GM23338 (cell line): ENCODE data around the gene SASH3. TPM values are rescaled to one million over a fixed set of nuclear protein-coding genes. Genes with fewer than 3 reads are reported as not detected.

Experiments used
- ATAC-seq: fragments of 200-7000 bp; cut with Tn5 transposase; 3 replicates; pipeline ENCODE4 v1.9.1; 2020
- DNase-seq: peaks from one replicate; pipeline ENCODE4 v3.0.0-alpha.2; 2015; ENCODE audit warnings: low spot score
- H2AFZ ChIP-seq: fragments of 200-600 bp; sonication (generic); 2 replicates; pipeline ENCODE4 v1.8.0; 2016; ENCODE audit warnings: antibody characterized with exemption, mild to moderate bottlenecking, moderate library complexity
- H3F3A ChIP-seq: fragments of 200-600 bp; sonication (generic); replicated peaks from 2 replicates; pipeline ENCODE4 v1.8.0; 2017; ENCODE audit warnings: antibody characterized with exemption, mixed run types, low read depth
- H3K27ac ChIP-seq: fragments of 200-600 bp; sonication (generic); 2 replicates; pipeline ENCODE4 v1.6.1; 2016; ENCODE audit warnings: low read depth
- H3K27me3 ChIP-seq: fragments of 200-600 bp; sonication (generic); 2 replicates; pipeline ENCODE4 v1.8.0; 2016; ENCODE audit warnings: mild to moderate bottlenecking, mixed run types, moderate library complexity; ENCODE audit not compliant: insufficient read depth
- H3K36me3 ChIP-seq: fragments of 200-600 bp; sonication (generic); 2 replicates; pipeline ENCODE4 v1.8.0; 2016; ENCODE audit warnings: mild to moderate bottlenecking; ENCODE audit not compliant: insufficient read depth
- H3K4me1 ChIP-seq: fragments of 200-600 bp; sonication (generic); 2 replicates; pipeline ENCODE4 v1.8.0; 2016; ENCODE audit warnings: mild to moderate bottlenecking, moderate library complexity; ENCODE audit not compliant: insufficient read depth
- H3K4me2 ChIP-seq: fragments of 200-600 bp; sonication (generic); 2 replicates; pipeline ENCODE4 v1.7.1; 2017; ENCODE audit warnings: mixed run types
- H3K4me3 ChIP-seq: fragments of 200-600 bp; sonication (generic); 2 replicates; pipeline ENCODE4 v1.6.1; 2016; ENCODE audit warnings: mixed run types
- H3K79me2 ChIP-seq: fragments of 200-600 bp; sonication (generic); replicated peaks from 2 replicates; pipeline ENCODE4 v1.8.0; 2017; ENCODE audit warnings: mild to moderate bottlenecking; ENCODE audit not compliant: insufficient read depth
- H3K9me2 ChIP-seq: fragments of 200-600 bp; sonication (generic); 2 replicates; pipeline ENCODE4 v1.8.0; 2017; ENCODE audit not compliant: insufficient read depth
- H4K20me1 ChIP-seq: fragments of 200-600 bp; sonication (generic); replicated peaks from 2 replicates; pipeline ENCODE4 v1.8.0; 2017; ENCODE audit warnings: mild to moderate bottlenecking; ENCODE audit not compliant: insufficient read depth
- H3K27ac Mint-ChIP-seq: 2 replicates; pipeline ENCODE4 v1.8.0; 2020; ENCODE audit warnings: inconsistent platforms, mild to moderate bottlenecking, moderate library complexity, mixed read lengths
- H3K27me3 Mint-ChIP-seq: 3 replicates; pipeline ENCODE4 v1.8.0; 2022; ENCODE audit warnings: low read depth, mild to moderate bottlenecking, moderate library complexity, mixed read lengths, inconsistent platforms; ENCODE audit not compliant: insufficient read depth, poor library complexity
- H3K36me3 Mint-ChIP-seq: 3 replicates; pipeline ENCODE4 v1.8.0; 2021; ENCODE audit warnings: low read depth, mild to moderate bottlenecking, inconsistent platforms, moderate library complexity, mixed read lengths
- H3K4me1 Mint-ChIP-seq: 3 replicates; pipeline ENCODE4 v1.8.0; 2020; ENCODE audit warnings: mild to moderate bottlenecking, inconsistent platforms, mixed read lengths
- H3K4me3 Mint-ChIP-seq: 3 replicates; pipeline ENCODE4 v1.8.0; 2021; ENCODE audit warnings: moderate library complexity, mild to moderate bottlenecking, inconsistent platforms, mixed read lengths
- H3K9me3 Mint-ChIP-seq: 3 replicates; pipeline ENCODE4 v1.8.0; 2020; ENCODE audit warnings: moderate library complexity, mild to moderate bottlenecking, inconsistent platforms, mixed read lengths
- CREB1 ChIP-seq: fragments of 250-450 bp; sonication (Bioruptor Pico); IDR thresholded peaks from 2 replicates; pipeline ENCODE4 v1.5.0; 2020; ENCODE audit warnings: low read depth, mild to moderate bottlenecking, moderate library complexity
- EZH2 ChIP-seq: fragments of 200-600 bp; sonication (generic); IDR thresholded peaks from one replicate; pipeline ENCODE4 v1.8.0; 2017; ENCODE audit warnings: antibody characterized with exemption, mild to moderate bottlenecking, low read depth; ENCODE audit not compliant: unreplicated experiment
- JUNB ChIP-seq: IDR thresholded peaks from one replicate; pipeline ENCODE4 v1.6.1; 2016; ENCODE audit warnings: antibody characterized with exemption; ENCODE audit not compliant: unreplicated experiment
- NANOG ChIP-seq: IDR thresholded peaks from 2 replicates; pipeline ENCODE4 v1.6.1; 2016; ENCODE audit warnings: antibody characterized with exemption, borderline replicate concordance
- POLR2AphosphoS5 ChIP-seq: IDR thresholded peaks from 2 replicates; pipeline ENCODE4 v1.6.1; 2016; ENCODE audit warnings: antibody characterized with exemption, low read depth
- ZNF114 ChIP-seq: fragments of 250-450 bp; sonication (Bioruptor Pico); IDR thresholded peaks from 2 replicates; pipeline ENCODE4 v1.5.0; 2020; ENCODE audit warnings: mild to moderate bottlenecking, moderate library complexity
- ZNF331 ChIP-seq: fragments of 250-450 bp; sonication (Bioruptor Pico); IDR thresholded peaks from 2 replicates; pipeline ENCODE4 v1.5.0; 2020; ENCODE audit warnings: low read depth, mild to moderate bottlenecking, moderate library complexity
- polyA plus RNA-seq: library from polyadenylated mRNA; unstranded; fragments of >200 nt; fragmentation: Nextera tagmentation; extraction: Ambion mirVana; gene quantifications from 2 replicates; pipeline ENCODE4 v1.2.1, GENCODE V29; 2016
- total RNA-seq: library from RNA; depleted of rRNA; stranded (reverse); fragments of >200 nt; shearing (Covaris generic); gene quantifications from 2 replicates; pipeline ENCODE4 v1.2.3, GENCODE V29; 2014
- TF ChIP-seq, protein P1 (sequence below): IDR thresholded peaks from one replicate; pipeline ENCODE4 v1.6.1; 2018; ENCODE audit warnings: antibody characterized with exemption; ENCODE audit not compliant: unreplicated experiment

SASH3 gene
- total and polyA plus RNA-seq, 2 experiments from 2014 or later = 0.18 TPM; not detected in 1

DNA sequence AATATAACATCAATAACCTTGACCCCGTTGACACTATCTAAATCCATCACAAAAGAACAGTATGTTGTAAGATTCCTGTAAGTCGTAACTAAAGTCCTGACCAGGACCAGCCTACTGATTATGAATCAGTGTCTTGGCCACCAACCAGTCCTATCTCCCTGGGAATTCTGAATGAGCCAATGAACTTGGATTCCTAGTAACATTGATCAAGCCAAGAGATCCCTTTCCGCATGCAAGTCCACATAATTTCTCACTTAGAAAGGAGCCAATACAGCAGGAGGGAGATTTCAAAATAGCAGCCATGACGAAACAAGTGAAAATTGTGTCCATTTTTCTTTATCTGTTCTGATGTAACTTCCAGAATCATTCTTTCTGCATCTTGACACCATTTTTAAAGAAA, 31.4 kb upstream of the SASH3 start:
- H3K9me2 ChIP-seq = no peaks in the 10 kb centered on the region
- H3K4me1 ChIP-seq = peaks cover 8% of the 10 kb centered on the region; the same call in 1 of the 2 replicates
- H3K4me3 Mint-ChIP-seq = no peak overlapping the region
- H3K9me3 Mint-ChIP-seq = no peaks in the 10 kb centered on the region; the same call in 2 of the 3 replicates
- H3K4me1 Mint-ChIP-seq = peaks cover 15% of the 10 kb centered on the region
- no peak overlapping the region for H3K27ac ChIP-seq
- no peaks in the 10 kb centered on the region for H4K20me1 ChIP-seq
- TF ChIP-seq POLR2AphosphoS5 (no peak), EZH2 (no peak), JUNB (no peak), NANOG (no peak), ZNF114 (CRISPR knock-in tag) (no peak)
- no peaks in the 10 kb centered on the region for H3K36me3 Mint-ChIP-seq
- no peaks in the 10 kb centered on the region for H3K36me3 ChIP-seq
- H3K4me3 ChIP-seq = no peak overlapping the region
- DNase-seq = no peak
- no peaks in the 10 kb centered on the region for H3K27me3 ChIP-seq
- H3K79me2 ChIP-seq = no peaks in the 10 kb centered on the region
- H3K27me3 Mint-ChIP-seq = peaks cover 3% of the 10 kb centered on the region
- H2AFZ ChIP-seq = peak overlapping the region; percentile 5; the same call in 1 of the 2 replicates
- no peak overlapping the region for H3K27ac Mint-ChIP-seq
- ATAC-seq = no peak
- H3F3A ChIP-seq = no peaks in the 10 kb centered on the region
- H3K4me2 ChIP-seq = no peak overlapping the region

DNA sequence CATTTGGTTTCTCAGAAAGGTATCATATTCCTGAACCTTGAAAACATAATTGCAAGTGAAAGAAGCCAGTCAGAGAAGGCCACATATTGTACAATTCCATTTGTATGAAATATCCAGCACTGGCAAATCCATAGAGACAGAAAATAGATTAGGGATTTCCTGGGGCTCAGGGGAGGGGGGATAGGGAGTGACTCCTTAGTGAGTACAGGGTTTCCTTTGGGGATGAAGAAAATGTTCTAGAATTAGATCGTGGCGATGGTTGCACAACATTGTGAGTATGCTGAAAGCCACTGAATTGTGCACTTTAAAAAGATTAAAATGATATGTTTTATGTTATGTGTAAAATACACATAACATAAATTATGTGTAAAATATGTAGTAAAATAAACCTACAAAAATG, 30.7 kb upstream of the SASH3 start:
- ATAC-seq = no peak
- H2AFZ ChIP-seq = 0 out of 2 replicates have a peak overlapping the region, but pooled peaks have one; percentile 5
- no peaks in the 10 kb centered on the region; the same call in 2 of the 3 replicates for H3K9me3 Mint-ChIP-seq
- H3K27me3 Mint-ChIP-seq = peaks cover 3% of the 10 kb centered on the region
- no peaks in the 10 kb centered on the region for H3K36me3 Mint-ChIP-seq
- no peaks in the 10 kb centered on the region for H3F3A ChIP-seq
- H3K4me3 Mint-ChIP-seq = no peak overlapping the region
- H3K4me3 ChIP-seq = no peak overlapping the region
- no peak overlapping the region for H3K27ac Mint-ChIP-seq
- no peaks in the 10 kb centered on the region for H3K36me3 ChIP-seq
- no peak for TF ChIP-seq EZH2
- H3K9me2 ChIP-seq = no peaks in the 10 kb centered on the region
- no peak overlapping the region for H3K27ac ChIP-seq
- no peak for DNase-seq
- peaks cover 8% of the 10 kb centered on the region; the same call in 1 of the 2 replicates for H3K4me1 ChIP-seq
- no peaks in the 10 kb centered on the region for H3K79me2 ChIP-seq
- H4K20me1 ChIP-seq = no peaks in the 10 kb centered on the region
- H3K4me1 Mint-ChIP-seq = peaks cover 16% of the 10 kb centered on the region
- H3K4me2 ChIP-seq = no peak overlapping the region
- H3K27me3 ChIP-seq = no peaks in the 10 kb centered on the region

DNA sequence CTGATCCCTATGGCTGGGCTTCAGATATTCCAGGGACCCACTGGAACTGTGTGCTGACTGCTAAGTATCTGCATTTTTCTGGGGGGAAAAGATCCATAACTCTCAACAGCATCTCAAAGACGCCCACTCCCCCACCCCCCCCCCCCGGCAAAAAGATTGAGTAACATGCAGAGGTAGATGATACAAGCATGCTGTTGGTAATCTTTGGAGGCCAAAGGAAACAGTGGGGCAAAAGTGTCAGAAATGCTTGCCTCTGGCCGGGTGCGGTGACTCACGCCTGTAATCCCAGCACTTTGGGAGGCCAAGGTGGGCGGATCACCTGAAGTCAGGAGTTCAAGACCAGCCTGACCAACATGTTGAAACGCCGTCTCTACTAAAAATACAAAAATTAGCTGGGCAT, 28.8 kb upstream of the SASH3 start:
- H3K4me3 ChIP-seq = no peak overlapping the region
- no peaks in the 10 kb centered on the region for H3K36me3 ChIP-seq
- Mint-ChIP-seq H3K4me3 (no peak overlapping the region), H3K9me3 (no peaks in the 10 kb centered on the region), H3K4me1 (peaks cover 26% of the 10 kb centered on the region), H3K27me3 (peaks cover 4% of the 10 kb centered on the region), H3K27ac (no peak overlapping the region), H3K36me3 (no peaks in the 10 kb centered on the region)
- H3K27me3 ChIP-seq = no peaks in the 10 kb centered on the region
- H3K9me2 ChIP-seq = no peaks in the 10 kb centered on the region
- no peaks in the 10 kb centered on the region for H4K20me1 ChIP-seq
- ATAC-seq (no peak), DNase-seq (no peak)
- no peaks in the 10 kb centered on the region for H3F3A ChIP-seq
- no peak overlapping the region for H3K27ac ChIP-seq
- no peak overlapping the region for H2AFZ ChIP-seq
- H3K79me2 ChIP-seq = no peaks in the 10 kb centered on the region
- no peak overlapping the region for H3K4me2 ChIP-seq
- peaks cover 8% of the 10 kb centered on the region; the same call in 1 of the 2 replicates for H3K4me1 ChIP-seq
- TF ChIP-seq POLR2AphosphoS5 (no peak), EZH2 (no peak), ZNF331 (CRISPR knock-in tag) (no peak), CREB1 (CRISPR knock-in tag) (no peak), ZNF114 (CRISPR knock-in tag) (no peak)
- TF ChIP-seq, protein P1, sequence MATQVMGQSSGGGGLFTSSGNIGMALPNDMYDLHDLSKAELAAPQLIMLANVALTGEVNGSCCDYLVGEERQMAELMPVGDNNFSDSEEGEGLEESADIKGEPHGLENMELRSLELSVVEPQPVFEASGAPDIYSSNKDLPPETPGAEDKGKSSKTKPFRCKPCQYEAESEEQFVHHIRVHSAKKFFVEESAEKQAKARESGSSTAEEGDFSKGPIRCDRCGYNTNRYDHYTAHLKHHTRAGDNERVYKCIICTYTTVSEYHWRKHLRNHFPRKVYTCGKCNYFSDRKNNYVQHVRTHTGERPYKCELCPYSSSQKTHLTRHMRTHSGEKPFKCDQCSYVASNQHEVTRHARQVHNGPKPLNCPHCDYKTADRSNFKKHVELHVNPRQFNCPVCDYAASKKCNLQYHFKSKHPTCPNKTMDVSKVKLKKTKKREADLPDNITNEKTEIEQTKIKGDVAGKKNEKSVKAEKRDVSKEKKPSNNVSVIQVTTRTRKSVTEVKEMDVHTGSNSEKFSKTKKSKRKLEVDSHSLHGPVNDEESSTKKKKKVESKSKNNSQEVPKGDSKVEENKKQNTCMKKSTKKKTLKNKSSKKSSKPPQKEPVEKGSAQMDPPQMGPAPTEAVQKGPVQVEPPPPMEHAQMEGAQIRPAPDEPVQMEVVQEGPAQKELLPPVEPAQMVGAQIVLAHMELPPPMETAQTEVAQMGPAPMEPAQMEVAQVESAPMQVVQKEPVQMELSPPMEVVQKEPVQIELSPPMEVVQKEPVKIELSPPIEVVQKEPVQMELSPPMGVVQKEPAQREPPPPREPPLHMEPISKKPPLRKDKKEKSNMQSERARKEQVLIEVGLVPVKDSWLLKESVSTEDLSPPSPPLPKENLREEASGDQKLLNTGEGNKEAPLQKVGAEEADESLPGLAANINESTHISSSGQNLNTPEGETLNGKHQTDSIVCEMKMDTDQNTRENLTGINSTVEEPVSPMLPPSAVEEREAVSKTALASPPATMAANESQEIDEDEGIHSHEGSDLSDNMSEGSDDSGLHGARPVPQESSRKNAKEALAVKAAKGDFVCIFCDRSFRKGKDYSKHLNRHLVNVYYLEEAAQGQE = no peak
